ENCODE measurements around the gene ZMYND19.
"Not testable (repeated sequence)": the region's sequence is repeated elsewhere in the genome, so short reads cannot be mapped to it uniquely, and the experiment has no call there.

The ZMYND19 gene

DNA sequence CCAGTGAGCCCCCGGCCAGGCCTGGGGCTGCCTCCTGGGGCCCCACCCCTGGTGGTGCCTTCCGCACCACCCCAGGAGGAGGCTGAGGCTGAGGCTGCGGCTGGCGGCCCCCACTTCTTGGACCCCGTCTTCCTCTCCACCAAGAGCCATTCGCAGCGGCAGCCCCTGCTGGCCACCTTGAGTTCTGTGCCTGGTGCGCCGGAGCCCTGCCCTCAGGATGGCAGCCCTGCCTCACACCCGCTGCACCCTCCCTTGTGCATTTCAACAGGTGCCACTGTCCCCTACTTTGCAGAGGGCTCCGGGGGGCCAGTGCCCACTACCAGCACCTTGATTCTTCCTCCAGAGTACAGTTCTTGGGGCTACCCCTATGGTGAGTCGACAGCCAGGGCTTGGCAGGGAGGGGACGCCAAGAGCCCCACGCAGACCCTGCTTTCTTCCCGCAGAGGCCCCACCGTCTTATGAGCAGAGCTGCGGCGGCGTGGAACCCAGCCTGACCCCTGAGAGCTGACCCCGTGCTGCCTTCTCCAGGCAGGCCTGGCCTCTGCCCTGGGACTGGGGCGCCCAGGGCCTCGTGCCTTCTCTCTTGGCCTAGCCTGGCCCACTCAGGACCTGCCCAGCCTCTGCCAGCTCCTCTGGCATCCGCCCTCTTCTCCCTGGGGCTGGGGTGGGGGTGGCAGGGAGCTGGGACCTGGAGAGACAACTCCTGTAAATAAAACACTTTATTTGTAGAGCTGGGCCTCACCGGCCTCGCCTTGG lies 24.5 kb upstream of the ZMYND19 start:
- no peak for DNase-seq (ENCODE audit: low read depth)

- no peak for DNase-seq (ENCODE audit: low read depth)
These were observed 23.6 kb upstream of the ZMYND19 start for GRCh38 chr9:137613738-137614523.

GRCh38 chr9:137613259-137613658 lies 22.9 kb upstream of the ZMYND19 start:
- DNase-seq (ENCODE audit: low read depth): no peak

- no peak for DNase-seq (ENCODE audit: low read depth)
These were observed 22.4 kb upstream of the ZMYND19 start for GRCh38 chr9:137612741-137613142.

DNA sequence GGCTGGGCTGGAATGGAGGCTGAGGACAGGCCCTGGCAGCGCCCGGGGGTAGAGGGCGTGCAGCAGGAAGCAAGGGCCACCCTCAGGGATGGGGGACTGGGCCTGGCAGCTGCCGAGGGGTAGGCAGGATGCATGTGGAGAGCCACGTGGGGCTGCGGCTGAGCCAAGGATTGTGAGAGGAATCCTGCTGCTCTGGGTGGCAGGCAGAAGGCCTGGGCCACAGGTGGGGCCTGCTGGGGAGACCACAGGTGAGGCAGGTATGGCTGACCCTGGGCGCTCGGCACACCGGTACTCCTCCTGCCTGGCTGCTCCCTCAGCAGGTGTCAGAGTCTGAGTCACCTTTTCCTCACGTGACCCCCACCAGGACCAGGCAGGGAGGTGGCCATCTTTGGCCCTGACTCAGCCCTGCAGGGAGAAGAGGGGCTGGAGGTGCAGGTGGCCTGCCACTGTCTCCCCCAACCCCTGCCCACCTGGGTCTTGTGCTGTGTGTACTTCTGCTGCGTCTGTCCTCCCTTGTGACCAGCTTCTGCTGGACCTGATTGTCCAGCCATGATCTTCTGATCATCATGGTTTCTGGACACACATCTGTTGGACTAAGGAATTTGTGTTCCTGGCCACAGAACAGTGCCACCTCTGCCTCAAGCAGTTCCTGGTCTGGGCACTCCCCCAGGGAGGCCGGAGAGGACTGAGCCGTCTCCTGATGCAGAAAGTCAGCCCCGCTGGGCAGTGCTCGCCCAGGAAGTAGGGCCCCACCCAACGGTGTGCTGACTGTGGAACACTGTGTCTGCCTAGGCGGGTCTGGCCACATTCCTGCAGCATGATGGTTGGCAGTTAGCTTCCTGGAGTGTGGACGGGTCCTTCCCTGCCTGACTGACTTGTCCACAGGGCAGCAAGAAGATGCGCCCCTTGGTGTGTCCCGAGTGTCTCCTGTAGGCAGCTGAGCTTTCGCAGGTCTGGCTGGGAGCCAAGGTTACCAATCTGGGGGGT lies 21.6 kb upstream of the ZMYND19 start:
- peak; percentile 56 for DNase-seq (ENCODE audit: low read depth)

DNA sequence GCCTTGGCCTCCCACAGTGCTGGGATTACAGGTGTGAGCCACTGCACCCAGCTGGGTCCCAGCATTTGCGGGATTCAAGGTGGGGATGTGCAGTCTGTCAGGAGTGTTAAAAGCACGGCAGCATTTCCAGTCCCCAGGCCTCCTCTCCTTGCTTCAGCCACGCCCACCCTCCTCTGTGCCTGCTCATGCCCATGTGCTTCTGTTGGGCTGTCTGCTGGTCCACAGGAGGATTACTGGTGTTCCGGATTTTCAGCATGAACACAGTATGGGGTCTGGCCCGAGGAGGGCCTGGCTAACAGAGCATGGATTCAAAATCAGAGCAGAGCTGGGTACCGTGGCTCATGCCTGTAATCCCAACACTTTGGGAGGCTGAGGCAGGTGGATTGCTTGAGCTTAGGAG lies 20.6 kb upstream of the ZMYND19 start:
- DNase-seq (ENCODE audit: low read depth): no peak

- no peak for DNase-seq (ENCODE audit: low read depth)
These were observed 17.0 kb upstream of the ZMYND19 start for GRCh38 chr9:137607141-137607857.

DNA sequence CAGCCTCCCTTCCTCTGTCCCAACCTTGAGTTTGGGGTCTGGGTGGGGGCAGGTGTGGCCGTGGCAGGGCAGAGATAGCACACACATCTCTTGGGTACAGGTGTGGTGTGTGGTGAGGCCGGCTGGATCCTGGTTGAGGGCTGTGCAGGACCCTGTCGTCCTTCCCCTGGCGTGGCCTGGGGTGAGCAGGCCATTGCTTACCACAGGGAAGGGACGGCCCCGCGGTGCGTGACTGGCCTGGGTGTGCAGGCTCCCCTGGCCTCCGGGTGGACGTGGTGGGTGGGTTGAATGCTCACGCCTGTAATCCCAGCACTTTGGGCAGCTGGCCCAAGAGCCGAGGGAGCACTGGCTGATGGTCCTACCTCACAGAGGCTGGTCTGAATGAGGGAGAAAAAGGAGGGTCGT lies 16.4 kb upstream of the ZMYND19 start:
- DNase-seq (ENCODE audit: low read depth): no peak

DNA sequence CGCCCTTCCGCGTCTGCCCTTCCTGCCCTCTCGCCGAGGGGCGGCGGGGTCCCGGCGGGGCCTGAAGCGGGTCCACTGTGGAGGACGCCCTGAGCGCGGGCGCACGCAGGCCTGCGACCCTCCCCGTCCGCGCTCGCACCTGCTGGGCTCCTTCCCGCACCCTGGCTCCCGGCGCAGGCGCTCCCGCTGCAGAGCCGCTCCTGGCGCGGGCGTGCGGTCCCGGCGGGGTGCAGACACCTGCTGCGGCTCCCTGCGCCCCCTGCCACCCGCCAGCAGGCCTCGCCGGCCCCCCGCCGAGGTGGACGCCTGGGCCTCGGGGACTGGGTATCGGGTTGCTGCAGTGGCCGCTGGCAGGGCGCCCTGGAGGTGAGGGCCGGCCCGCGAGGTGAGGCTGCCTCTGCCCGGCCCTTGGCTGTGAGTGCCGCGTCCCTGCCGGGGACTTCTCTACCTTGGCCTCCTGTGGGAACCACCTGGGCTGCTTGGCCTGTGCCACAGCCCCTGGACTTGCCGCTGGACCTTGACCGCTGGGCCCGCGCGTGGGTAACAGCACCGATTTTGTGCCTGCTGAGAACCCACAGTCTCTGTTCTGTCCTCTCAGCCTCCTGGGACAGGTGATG lies 15.8 kb upstream of the ZMYND19 start:
- DNase-seq (ENCODE audit: low read depth): no peak

- DNase-seq (ENCODE audit: low read depth): peak; percentile 79
These were observed 15.1 kb upstream of the ZMYND19 start, which contains the start of gene ARRDC1 for GRCh38 chr9:137605121-137606004. ARRDC1 (plus strand) TSS chr9:137605686; CDS start chr9:137605718, 32 bp downstream.

DNA sequence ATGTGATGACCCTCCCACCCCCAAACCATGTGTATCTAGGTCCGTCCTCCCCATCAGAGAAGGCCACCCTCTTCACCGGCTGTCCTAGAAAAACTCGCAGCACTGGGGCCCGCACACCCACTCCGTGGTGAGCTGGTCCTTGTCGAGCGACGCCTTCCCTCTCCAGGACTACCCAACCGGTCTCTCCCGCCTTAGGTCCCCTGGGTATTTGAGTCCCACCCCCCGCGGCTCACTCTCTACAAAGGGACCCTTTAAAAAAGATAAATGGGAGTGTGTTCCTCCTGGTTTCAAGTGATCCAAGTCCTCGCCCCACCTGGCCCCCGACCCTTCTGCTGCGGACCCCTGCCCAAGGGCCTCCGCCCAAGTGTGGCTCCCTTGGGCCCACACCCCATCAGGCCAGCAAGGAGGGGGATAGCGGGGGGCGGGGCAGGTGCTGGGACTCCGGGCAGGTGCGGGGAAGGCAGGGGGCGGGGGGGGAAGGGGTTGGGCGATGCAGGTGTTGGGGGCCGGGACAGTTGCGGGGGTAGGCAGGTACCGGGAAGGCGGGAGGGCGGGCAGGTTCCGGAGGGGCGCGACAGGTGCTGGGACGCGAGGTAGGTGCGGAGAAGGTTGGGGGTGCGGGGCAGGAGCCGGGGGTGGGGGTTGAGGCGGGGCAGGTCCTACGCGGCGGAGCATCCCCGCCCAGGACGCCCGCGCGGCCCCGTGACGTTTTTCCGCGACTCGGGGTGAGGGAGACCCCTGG lies 14.2 kb upstream of the ZMYND19 start:
- DNase-seq (ENCODE audit: low read depth): no peak

- DNase-seq (ENCODE audit: low read depth): no peak
These were observed 13.6 kb upstream of the ZMYND19 start for GRCh38 chr9:137603879-137604278.

DNA sequence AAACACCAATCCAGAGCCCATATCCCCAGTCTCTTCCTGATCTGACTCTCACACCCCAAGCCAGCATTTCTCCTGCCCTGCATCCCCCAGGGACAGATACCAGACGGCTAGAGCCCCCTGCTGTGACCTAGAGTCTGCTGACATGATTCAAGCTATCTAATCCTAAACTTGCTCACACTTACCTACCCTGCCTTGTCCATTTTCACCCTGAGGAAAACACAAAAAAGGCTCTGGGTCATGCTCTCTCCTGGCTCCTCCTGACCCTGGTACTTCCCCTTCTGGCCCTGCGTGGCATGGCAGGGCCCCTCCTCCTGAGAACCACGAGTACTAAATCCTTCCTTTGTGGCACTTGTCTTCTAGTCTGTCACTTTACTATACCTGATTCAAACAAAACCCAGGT lies 12.3 kb upstream of the ZMYND19 start:
- no peak for DNase-seq (ENCODE audit: low read depth)

GRCh38 chr9:137598943-137599342 lies 8.6 kb upstream of the ZMYND19 start:
- DNase-seq (ENCODE audit: low read depth): no peak

DNA sequence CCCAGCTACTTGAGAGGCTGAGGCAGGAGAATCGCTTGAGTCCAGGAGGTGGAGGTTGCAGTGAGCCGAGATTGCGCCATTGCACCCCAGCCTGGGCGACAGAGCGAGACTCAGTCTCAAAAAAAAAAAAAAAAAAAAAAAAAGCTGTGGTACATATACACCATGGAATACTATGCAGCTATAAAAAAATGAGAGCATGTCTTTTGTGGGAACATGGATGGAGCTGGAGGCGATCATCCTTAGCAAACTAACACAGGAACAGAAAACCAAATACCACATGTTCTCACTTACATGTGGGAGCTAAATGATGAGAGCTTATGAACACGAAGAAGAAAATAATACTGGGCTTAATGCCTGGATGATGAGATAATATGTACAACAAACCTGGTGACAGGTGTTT lies 6.3 kb upstream of the ZMYND19 start:
- not testable (repeated sequence) for DNase-seq (ENCODE audit: low read depth)

GRCh38 chr9:137593176-137593575 lies 2.9 kb upstream of the ZMYND19 start:
- DNase-seq (ENCODE audit: low read depth): no peak

DNA sequence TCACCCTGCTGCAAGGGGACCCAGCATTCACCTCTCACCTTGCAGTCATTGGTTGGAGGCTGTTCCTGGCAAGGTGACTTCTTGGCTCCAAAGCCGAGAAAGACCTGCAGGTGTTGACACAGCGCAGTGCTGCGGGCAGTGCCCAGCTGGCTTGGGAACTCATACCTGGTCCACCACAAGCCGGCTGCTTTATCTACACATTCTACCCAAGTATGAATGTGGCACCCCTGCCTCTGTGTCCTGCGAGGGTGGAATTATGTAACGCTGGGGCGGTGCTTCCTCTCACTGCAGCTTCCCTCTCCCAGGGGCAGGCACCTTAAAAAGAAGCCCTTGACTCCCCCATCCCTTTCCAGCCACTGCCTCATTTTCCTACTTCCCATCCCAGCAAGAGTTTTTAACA lies 2.5 kb upstream of the ZMYND19 start:
- no peak for DNase-seq (ENCODE audit: low read depth)

DNA sequence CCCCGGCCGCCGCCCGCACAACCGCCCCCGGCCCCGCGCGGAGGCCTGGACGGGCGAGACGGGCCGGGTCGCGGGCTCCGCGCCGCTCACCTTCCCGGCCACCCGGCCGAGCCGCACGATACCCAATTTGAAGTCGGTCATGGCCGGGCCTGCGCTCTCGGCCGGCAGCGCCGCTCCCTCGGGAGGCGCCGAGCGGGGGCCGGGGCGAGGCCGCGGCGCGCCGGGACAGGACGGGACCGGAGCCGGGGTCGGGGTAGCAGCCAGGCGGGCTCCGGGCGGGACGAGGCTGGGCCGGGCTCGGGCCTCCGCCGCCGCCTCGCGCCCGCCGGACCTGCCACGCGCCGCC lies 216 bp downstream of the ZMYND19 start:
- DNase-seq (ENCODE audit: low read depth): no peak

DNA sequence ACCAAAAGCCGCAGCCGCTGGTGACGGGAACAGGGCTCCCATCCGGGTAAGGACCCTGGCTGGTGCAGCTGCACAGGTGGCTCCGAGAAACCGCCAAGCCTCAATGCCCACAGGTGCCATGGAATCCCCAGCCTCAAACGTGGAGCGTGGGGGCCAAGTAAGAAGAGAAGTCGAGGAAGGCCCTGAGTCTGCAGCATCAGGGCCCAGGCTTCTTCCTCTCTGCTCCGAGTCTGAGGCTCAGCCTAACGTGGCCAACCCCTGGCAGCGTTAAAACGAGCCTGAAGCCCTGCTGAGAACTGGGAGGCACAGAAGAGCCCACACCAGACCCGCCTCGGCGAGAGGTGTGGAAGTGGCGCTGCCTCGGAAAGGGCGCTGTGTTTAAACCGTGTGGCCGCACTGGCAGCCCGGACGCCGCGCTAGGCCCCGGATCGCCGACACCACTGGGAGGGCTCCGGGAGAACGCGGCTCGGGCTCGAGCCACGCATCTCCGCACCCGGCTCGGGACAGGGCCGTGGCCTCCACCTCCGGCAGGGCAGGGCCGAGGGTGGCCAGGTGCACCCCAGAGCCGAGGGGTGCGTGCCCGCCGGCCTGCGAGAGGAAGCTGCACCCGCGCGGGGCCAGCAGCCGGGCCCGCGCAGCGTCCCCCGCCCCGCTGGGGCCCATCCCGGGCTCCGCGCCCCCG lies 730 bp downstream of the ZMYND19 start:
- no peak for DNase-seq (ENCODE audit: low read depth)
